Right renal cortex interstitium (tissue), 3 donors: ENCODE measurements around the gene B4GALNT1. TPM values are rescaled to one million over a fixed set of nuclear protein-coding genes. Genes with fewer than 3 reads are reported as not detected.
A peak's percentile ranks its signal among the peaks of the same experiment; 100 is the strongest.
"Not testable (repeated sequence)": the region's sequence is repeated elsewhere in the genome, so short reads cannot be mapped to it uniquely, and the experiment has no call there.

ENCODE experiments used
- DNase-seq, 3 donors: peaks; one replicate each; pipeline ENCODE4 v3.0.0-alpha.2; 2013; ENCODE audit warnings: low read depth in 3 of 3, low spot score in 2 of 3
- polyA plus RNA-seq, 3 donors: library from polyadenylated mRNA; unstranded; fragments of 120-200 nt; gene quantifications; one replicate each; pipeline ENCODE4 v1.2.1, GENCODE V29; 2013; ENCODE audit not compliant: insufficient read length in 3 of 3

Gene B4GALNT1
- polyA plus RNA-seq, 3 donors = 0.37 to 0.75 (median 0.64) TPM

- DNase-seq = no peak
These were observed 11.3 kb downstream of the B4GALNT1 start for GRCh38 chr12:57621497-57622292.

GRCh38 chr12:57620936-57621496 lies 12.0 kb downstream of the B4GALNT1 start:
- no peak for DNase-seq

GRCh38 chr12:57620245-57620935 lies 12.6 kb downstream of the B4GALNT1 start:
- no peak for DNase-seq

GRCh38 chr12:57619434-57620244 lies 13.4 kb downstream of the B4GALNT1 start:
- DNase-seq = no peak

- no peak for DNase-seq
These were observed 14.0 kb downstream of the B4GALNT1 start for GRCh38 chr12:57618966-57619433.

- not testable (repeated sequence) for DNase-seq
These were observed 14.6 kb downstream of the B4GALNT1 start for GRCh38 chr12:57618431-57618830.

GRCh38 chr12:57617942-57618341 lies 15.1 kb downstream of the B4GALNT1 start:
- DNase-seq = no peak

- no peak for DNase-seq
These were observed 16.5 kb downstream of the B4GALNT1 start for GRCh38 chr12:57616383-57617101.

GRCh38 chr12:57615637-57616036 lies 17.4 kb downstream of the B4GALNT1 start:
- DNase-seq = no peak

- DNase-seq = no peak
These were observed 18.0 kb downstream of the B4GALNT1 start for GRCh38 chr12:57614948-57615500.

GRCh38 chr12:57614178-57614947 lies 18.6 kb downstream of the B4GALNT1 start:
- no peak for DNase-seq

GRCh38 chr12:57613427-57614109 lies 19.4 kb downstream of the B4GALNT1 start:
- DNase-seq = no peak

- no peak for DNase-seq
These were observed 20.1 kb downstream of the B4GALNT1 start for GRCh38 chr12:57612711-57613426.

- no peak for DNase-seq
These were observed 20.9 kb downstream of the B4GALNT1 start for GRCh38 chr12:57611827-57612710.

- peak in 1 of 3 donors; percentile 67 for DNase-seq
These were observed 21.7 kb downstream of the B4GALNT1 start, which contains the start of gene ARHGEF25 for GRCh38 chr12:57611108-57611826. TSS of gene ARHGEF25 (plus strand) at chr12:57611435. CDS start at chr12:57611895, 460 bp downstream.

GRCh38 chr12:57610554-57611107 lies 22.4 kb downstream of the B4GALNT1 start:
- DNase-seq = no peak
